ENCODE data around the gene WWTR1.
A peak's percentile ranks its signal among the peaks of the same experiment; 100 is the strongest.

WWTR1 gene

DNA sequence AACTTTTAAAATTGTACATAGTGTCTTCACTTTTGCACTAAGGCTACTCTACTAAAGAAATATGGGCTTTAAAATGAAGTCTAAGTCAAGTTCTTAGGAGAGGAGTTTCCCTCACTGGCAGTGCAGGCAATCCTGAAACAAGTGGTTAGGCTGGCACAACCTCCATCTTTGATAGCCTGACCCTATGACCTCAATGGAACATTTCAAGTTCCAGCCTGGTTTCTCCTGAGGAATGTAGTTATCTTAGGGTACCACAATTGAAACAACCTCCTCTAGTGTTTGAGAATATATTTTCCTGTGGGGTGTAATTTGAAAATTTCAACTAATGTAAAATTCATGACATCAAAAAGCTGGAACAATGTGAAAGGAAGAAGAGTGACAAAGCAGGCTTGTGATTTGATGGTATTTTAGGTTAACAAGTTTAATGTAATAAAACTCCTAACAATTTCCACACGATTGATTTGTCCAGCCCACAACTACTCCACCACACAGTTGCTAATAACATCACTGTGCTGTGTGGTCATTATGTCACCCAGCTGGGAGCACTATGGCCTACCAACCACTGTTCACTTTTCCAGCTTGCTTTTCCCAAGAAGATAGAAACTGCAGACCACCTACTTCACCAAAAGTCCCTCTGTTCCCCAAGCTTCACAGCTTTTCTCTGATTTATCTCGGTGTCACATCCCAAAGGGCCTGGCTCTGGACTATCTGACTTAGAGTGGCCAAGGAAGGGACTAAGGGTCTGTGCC lies 1.8 kb downstream of the WWTR1 start:
- no peak for DNase-seq

DNA sequence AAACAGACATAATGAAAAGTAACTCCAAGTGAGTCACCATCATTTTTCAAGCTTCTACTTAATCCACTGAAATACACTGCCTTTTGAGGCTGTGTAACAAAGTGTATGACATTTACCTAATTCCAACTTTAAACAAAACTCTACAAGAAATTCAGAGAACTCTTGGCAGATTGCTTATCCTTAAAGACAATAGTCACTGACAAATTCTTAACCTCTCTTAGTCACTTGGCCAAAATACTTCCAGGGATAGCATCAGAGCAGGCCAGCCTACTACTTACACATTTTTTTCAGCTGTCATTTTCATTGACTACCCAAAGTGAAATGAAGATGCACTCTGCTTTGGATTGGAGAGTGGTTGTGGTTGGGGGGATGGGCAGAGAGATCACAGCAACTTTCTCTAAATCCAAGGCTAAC lies 3.6 kb downstream of the WWTR1 start:
- DNase-seq = no peak

DNA sequence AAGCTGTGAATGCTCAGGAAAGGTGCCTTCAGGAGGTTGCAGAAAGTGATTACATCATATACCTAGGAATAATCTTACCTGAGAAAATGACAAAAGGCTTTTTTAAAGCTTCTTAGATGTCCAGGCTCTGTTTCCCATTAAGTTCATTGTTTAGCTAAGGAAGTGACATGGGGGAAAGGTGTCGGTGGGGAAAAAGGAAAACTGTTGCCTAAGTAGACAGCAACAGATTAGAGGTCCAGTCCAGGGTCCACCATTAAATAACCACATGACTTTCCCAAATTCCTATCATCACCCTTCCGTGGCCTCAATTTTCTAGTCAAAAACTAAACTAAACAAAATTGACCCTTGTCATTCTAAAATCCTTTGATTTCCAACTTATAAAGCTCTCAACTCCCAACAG lies 4.3 kb downstream of the WWTR1 start:
- DNase-seq = no peak

DNA sequence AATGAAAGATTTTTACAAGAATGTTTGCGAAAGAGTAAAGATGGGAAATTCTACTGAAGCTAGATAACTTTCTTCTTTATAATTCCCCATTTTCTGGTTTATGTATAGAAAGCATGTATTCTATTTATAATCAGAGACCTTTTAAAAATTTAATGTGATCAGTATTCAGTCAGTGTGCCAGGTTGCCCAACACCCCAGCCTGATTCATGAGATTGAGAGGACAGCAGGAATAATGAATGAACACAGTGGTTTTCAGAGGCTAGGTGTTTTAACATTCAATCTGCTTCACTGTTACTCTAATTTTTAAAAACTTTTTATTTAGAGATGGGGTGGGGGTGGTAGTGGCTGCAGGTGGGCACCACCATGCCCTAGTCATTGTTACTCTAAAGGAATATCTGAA lies 4.7 kb downstream of the WWTR1 start:
- no peak for DNase-seq

DNA sequence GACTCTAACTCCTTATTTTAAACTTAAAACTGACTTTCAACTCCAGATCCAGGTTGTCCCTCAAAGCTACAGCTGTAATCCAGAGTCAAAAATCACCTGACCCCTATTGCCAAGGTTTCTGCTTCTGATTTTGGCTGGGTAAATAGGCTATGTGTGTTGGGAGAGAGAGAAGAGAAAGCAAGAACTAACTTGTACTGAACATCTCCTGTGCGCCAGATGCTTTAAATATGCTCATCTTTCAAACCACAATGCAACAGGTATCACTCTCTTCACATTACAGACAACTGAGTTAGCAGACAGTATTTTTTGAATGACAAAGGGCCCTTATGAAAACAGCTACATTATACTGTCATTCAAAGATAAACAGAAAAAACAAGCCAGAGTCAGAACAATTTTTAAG lies 7.0 kb downstream of the WWTR1 start:
- no peak for DNase-seq

DNA sequence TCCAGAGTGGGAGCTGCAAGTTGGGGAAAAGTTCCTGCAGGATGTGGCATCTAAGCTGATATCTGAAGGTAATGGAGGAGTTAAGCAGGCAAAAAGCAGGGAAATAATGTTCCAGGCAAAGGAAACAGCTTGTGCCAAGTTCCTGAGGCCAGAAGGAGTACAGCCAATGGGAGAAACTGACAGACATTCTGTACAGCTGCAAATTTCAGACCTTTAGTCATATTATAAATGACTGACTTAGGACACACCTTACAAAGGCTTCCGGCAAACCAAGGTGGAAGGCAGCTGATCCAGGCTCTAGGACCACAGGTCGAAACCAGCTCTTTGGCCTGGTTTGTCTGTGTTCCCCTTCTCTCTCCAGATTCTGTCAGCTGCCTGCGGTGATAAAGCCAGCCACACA lies 9.3 kb downstream of the WWTR1 start:
- no peak for DNase-seq

DNA sequence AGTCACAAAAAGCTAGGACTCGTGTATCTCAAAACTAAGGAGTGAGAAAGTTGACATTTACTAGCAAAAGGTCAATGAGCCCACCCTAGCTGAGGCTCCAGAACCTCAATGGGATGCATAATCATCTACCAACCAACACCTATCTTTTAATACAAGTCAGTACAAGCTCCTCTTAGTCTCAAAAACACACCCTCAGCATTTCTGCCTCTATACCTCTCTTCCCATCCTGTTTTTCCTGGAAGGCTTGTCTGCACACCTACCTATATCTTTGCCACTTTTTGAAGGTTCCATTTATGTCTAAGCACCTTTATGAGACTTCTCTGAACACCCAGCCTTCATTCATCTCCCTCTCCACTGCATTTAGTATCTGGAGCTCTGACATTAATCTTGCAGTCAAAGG lies 10.0 kb downstream of the WWTR1 start:
- DNase-seq = no peak

DNA sequence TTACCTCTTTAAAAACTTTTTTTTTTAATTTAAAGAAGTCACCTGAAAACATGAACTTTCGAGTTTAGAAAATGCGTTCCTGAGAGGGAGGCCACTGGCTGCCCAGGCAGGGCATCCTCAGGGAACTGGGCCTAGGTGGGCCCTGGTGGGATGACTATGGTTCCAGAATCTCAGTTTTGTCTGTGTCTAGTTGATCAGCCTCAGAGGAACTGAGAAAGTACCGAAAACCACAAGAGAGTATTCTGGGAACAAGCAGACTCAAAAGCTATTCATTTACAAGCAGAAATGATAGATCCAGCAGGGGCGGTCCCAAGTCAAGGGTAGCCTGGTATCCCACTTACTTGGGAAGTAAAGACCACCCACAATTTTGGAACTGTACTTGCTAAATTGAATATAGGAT lies 10.5 kb downstream of the WWTR1 start:
- no peak for DNase-seq

DNA sequence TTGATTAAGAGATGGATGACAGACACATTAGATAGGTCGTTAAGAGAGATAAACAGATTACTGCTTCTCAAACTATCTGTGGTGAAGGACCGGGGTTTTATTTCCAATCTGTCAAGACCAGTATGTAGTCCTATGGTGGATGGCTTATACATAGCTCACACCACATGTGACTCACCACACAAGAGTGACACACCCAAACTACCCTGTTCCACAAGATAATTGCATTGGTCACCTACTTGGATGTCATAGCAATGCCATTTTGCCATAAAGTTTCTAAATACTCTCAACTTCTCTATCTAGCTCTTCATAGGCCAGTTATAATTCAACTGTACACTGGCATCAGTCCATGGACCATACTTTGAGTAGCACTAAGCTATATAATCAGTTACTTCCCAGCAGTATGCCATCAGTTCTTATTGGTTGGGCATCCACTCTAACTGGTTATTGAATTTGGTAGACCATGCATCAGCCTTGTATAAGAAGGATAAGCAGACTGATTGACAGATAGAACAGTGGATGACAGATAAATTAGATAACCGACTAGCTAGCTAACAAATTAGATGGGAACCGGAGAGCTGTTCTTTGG lies 11.6 kb downstream of the WWTR1 start:
- DNase-seq = no peak

DNA sequence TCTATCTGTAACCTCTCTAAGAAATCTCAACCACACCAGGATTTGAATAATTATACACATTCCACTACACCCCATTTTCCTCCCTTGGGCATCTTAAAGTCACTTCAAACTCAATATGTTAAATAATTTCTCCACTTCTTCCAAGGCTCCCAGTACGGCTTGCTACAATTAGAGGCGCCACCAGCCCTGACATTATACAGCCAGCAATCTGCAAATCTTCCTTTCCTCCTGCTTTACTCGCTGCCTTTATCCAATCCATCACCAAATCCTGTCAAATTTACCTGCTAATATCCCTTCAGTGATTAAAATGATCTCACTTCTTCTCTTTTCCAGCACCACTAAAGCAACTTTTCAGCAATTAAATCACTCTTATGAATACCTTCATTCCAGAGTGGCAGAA lies 13.9 kb downstream of the WWTR1 start:
- DNase-seq = no peak

DNA sequence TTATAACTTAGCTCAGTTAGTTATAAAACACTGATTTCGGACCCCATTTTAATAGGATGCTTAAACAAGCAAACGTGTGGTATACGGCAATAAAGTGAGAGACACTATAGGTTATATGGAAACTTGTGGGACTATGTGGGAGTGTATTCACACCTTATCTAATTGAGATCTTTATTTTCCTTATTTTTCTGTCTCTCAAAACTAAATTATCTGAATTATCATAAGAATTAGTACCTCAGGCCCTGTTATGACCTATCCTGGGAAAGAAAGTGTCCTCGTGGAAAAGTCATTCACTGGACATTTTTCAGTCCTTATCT lies 14.4 kb downstream of the WWTR1 start:
- DNase-seq = no peak

DNA sequence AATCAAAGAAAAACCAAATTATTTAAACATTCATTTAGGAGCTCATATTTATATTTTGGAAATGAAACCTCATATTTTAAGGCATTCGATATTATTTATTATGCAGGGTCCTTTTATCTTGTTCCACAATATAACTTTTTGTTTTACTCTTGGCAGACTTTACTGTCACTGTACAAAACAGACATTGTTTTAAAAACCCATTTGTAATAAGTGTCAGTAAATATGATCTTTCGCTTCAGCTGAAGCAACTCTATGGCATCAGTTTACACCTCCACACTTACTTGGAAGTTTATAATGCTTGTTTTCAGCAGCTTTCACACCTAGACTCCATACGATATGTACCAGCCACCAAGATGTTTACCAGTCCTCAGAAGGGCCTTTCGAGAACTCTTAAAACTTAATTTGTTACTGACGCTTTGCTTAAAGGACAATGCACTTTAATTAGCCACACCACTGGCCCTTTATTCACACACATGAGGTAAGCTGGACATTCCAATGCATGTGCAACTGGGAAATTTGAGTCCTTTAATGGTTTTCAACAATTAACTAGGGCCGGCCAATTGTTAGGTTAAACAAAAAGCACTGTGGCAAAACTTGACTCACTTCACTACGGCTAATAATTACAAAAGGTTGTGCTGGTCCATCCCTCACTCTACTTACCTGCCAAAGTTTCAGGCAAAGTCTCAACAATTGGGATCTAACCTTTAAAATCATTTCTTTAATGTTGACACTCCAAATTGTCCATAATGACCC lies 16.7 kb downstream of the WWTR1 start:
- no peak for DNase-seq

DNA sequence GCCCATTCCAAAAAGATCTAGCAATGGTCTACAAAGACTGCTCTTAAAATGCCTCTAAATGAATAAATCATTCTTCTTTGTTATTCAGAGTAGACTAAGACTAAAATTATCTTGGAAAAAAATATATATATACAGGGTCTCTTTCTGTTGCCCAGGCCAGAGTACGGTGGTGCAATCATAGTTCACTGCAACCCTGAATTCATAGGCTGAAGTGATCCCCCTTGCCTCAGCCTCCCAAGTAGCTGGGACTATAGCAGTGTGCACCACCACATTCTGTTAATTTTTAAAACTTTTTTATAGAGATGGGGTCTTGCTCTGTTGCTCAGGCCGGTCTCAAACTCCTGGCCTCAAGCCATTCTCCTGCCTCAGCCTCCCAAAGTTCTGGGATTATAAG lies 18.7 kb downstream of the WWTR1 start:
- no peak for DNase-seq

DNA sequence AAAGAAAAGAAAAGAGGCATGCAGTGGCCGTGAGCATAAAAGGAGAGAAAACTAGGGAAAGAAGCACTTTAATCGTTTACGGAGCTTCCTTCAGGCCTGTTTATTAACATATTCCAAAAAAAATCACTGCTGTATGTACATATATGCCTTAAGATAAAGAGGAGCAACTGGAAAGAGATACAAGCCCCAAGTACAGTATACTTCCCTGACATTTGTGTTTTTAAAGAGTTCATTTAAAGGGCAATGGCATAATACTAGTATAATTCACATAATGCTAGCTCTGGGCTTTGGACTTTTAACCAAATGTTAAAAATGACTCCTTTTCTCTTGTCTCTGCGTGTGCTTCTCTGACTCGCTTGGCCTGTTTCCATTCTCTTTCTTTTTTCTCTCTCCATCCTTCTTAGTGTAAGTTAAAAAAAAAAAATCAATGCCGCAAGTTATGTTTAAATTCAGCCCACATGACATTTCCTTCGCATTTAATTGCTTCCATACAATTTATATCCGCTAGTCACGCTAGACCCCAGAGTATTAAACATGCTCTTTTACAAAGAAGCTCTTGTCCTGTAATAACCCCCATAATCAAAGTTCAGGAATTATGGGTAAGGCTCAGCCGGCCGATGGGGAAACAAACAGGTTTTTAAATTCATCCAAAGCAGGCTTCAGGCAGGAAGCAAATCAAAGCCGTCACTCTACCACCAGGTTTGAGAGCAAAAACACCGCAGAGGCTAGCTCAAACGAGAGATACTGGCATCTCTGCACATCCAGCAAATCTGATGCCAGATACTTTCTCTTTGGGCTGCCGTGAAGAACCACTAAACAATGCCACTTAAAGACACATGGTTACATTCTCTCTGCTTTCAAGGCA lies 19.4 kb downstream of the WWTR1 start:
- peak in 13 of 51 donors; percentile 1 to 54 (median 11) for DNase-seq

DNA sequence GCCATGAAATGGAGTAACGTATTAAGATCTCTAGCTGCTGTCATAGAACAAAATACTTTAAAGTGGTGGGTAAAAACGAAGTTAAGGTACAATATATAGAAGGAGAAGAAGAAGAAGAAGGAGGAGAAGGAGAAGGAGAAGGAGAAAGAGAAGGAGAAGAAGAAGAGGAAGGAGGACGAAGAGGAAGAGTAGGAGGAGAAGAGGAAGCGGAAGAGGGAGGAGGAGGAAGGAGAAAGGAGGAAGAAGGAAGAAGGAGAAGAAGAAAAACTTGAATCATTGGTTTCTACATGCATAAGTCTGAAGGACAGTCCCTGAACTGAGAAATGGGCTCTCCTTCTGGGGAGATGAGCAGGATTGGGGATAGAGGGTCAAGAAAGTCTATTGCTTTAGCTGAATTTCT lies 22.4 kb downstream of the WWTR1 start:
- no peak for DNase-seq

DNA sequence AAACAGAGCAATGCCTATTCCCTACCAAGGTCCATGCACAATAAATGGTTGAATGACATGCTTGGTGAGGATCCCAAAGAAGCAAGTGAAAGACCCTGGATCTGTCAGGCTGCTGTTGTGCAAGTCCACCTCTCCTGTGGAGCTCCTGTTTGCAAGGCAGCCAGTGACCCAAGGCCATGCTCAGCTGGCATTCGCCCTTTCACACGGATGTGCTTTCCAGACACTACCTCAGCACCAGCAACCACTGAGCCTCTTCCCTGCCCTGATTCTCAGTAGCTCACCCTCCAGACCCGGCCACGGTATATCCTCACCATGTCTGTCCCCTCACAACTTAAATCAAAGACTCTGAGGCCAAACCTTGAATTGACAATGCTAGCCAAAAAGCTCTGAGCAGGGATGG lies 23.3 kb downstream of the WWTR1 start:
- DNase-seq = no peak

DNA sequence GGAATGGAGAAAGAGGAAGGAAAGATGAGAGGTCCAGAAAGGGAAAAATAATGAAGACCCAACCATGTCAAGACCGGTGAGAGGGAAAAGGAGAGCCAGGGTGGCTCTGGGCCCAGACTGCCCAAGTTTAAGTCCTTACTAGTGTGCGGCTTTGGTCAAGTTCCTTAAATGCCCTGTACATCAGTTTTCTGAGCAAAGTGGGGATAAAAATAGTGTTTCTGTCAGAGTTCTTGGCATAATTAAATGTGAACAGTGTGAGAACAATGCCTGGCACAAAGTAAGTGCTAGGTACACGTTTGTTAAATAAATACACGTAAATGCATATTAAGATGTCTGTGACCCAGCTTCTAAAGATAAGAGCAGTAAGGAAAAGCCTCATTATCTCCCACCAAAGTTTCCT lies 23.8 kb downstream of the WWTR1 start:
- no peak for DNase-seq

DNA sequence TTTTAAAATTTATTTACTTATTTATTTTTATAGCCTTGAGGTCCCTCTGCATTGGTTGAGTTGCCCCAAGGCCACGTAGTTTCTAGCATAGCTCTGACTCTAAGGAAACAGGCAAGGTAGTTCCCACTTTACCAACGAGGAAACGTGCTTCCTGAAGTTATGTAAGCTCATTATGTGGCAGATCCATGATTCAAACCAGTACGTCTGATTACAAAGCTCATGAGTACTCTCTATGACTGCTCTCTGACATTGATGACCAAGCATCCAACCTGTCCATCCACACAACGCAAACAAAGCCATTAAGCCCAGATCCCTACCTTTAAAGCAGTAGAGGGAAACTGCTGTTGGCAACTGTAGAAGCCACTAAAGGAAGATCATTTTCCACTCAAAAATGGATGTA lies 25.6 kb downstream of the WWTR1 start:
- DNase-seq = no peak

DNA sequence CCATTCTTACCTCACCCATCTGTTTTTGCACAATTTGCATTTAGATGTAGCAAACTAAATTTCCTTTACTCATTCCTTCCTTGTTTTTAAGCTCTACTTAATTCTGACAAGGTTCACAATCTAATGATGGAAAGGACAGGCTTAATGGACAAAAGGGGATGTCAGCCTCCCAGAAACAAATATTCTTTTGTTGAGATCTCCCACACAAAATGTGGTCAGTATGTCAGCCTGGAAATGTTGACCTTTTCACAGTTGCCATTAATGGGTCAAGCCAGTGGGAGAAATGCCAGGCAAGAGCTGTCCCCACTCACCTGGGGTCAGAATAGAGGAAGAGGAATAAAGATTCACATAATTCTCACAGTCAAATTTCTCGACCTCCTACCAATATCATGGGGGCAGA lies 27.0 kb downstream of the WWTR1 start:
- DNase-seq = no peak

DNA sequence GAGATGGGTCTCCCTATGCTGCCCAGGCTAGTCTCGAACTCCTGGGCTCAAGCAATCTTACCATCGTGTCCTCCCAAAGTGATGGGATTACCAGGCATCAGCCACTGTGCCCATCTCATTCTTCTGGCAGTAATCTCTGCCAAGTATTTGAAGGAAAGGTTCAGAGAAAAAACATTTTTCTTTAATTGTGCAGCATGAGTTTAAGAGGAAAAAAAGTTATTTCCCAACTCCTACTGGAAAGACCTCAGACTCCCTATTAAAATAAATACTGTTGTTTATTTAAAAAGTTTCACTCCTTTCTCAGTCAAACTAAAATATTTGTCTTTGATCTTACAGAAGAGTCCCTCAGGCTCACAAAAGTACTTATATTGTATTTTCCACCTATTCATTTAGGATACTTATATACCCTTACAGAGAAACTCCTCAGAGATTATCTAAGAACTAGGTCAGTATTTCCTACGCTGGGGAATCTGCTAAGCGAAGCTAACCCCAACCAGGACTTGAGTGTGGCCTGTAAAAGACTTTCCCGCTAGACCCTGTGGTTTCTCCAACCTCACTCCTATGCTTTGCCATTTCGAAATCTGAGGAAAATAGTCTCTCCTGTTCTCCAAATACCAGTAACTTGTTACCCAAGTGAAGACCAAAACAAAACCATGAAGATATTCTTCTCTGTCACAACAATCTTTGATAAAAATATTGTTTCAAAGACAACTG lies 28.7 kb downstream of the WWTR1 start:
- DNase-seq = no peak

DNA sequence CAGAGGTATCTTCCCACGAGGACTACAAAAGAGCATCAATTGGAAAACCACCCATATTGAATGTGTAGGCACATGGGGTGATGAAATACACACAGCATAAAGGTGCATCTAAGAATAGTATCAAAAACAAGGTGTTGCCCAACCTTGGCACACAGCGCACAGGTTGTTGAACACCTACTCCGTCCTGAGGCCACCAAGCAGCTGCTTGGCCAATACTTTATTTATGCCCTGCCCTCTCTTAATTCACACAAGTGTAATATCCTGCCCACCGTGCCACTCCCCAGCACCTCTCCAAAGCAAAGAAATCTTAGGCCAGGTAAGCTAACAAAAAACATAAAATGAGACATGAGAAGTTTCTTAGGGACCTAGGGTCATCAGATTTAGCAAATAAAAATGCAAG lies 31.2 kb downstream of the WWTR1 start:
- no peak for DNase-seq

DNA sequence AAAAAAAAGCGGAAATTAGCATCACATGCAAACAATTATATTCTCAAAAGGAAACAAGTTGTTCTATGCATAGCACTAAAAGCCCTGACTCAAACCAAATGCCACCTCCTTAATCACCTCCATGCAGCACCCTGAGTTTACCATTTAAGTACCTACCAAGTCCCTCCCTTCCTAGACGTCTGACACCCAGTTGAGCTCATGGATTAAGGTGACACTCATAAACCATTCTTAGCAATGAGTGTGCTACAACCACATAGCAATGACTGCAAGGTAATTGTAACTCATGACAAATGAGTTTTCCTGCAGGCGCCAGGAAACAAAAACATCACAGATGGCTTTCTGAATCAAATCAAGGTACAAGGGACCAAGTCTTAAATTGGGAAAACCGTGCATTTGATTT lies 32.0 kb downstream of the WWTR1 start:
- no peak for DNase-seq

Data from hypothalamus (tissue), 51 donors.